ENCODE data around the gene OR13A1.
"Not testable (repeated sequence)": the region's sequence is repeated elsewhere in the genome, so short reads cannot be mapped to it uniquely, and the experiment has no call there.

DNA sequence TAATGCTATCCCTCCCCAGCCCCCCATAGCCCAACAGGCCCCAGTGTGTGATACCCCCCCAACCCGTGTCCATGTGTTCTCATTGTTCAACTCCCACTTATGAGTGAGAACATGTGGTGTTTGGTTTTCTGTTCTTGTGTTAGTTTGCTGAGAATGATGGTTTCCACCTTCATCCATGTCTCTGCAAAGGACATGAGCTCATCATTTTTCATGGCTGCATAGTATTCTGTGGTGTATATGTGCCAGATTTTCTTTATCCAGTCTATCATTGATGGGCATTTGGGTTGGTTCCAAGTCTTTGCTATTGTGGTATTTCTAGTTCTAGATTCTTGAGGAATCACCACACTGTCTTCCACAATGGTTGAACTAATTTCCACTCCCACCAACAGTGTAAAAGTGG, 11.5 kb upstream of the OR13A1 start:
- TF ChIP-seq, protein P1, sequence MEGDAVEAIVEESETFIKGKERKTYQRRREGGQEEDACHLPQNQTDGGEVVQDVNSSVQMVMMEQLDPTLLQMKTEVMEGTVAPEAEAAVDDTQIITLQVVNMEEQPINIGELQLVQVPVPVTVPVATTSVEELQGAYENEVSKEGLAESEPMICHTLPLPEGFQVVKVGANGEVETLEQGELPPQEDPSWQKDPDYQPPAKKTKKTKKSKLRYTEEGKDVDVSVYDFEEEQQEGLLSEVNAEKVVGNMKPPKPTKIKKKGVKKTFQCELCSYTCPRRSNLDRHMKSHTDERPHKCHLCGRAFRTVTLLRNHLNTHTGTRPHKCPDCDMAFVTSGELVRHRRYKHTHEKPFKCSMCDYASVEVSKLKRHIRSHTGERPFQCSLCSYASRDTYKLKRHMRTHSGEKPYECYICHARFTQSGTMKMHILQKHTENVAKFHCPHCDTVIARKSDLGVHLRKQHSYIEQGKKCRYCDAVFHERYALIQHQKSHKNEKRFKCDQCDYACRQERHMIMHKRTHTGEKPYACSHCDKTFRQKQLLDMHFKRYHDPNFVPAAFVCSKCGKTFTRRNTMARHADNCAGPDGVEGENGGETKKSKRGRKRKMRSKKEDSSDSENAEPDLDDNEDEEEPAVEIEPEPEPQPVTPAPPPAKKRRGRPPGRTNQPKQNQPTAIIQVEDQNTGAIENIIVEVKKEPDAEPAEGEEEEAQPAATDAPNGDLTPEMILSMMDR (IDR thresholded peaks at IDR 0.05), result not testable (repeated sequence)
- TF ChIP-seq POLR2A (IDR thresholded peaks at IDR 0.05), result not testable (repeated sequence)

All from testis (tissue), 2 donors.